Muscle layer of duodenum (tissue), 2 donors: ENCODE data around the gene AP2M1.

Experiments
- H3K27ac ChIP-seq: one replicate; pipeline ENCODE4 v1.7.0; 2013; ENCODE audit warnings: mild to moderate bottlenecking, low read length
- H3K27me3 ChIP-seq: one replicate; pipeline ENCODE4 v1.7.0; 2013; ENCODE audit warnings: low read depth, mild to moderate bottlenecking, control low read depth, low read length
- H3K36me3 ChIP-seq, 2 donors: one replicate each; pipeline ENCODE4 v1.7.0; 2013; ENCODE audit warnings: low read length in 2 of 2, control low read depth in 1 of 2, mild to moderate bottlenecking in 1 of 2; ENCODE audit not compliant: insufficient read depth in 2 of 2, control insufficient read depth in 1 of 2
- H3K4me1 ChIP-seq, 2 donors: one replicate each; pipeline ENCODE4 v1.7.0; 2013; ENCODE audit warnings: low read length in 2 of 2, mild to moderate bottlenecking in 2 of 2, control low read depth in 1 of 2, moderate library complexity in 1 of 2; ENCODE audit not compliant: insufficient read depth in 2 of 2, control insufficient read depth in 1 of 2
- H3K4me3 ChIP-seq, 2 donors: one replicate each; pipeline ENCODE4 v1.7.0; 2013; ENCODE audit warnings: low read length in 2 of 2, low read depth in 1 of 2, mild to moderate bottlenecking in 1 of 2
- H3K9me3 ChIP-seq, 2 donors: one replicate each; pipeline ENCODE4 v1.7.0; 2013; ENCODE audit warnings: low read length in 2 of 2, control low read depth in 1 of 2, mild to moderate bottlenecking in 1 of 2; ENCODE audit not compliant: control insufficient read depth in 1 of 2
- donor health status: healthy.

The AP2M1 gene

GRCh38 chr3:184200825-184201224 lies 26.2 kb downstream of the AP2M1 start:
- H3K4me1 ChIP-seq, result no peaks in the 10 kb centered on the region
- no peaks in the 10 kb centered on the region for H3K27me3 ChIP-seq
- H3K4me3 ChIP-seq, result no peak overlapping the region
- no peak overlapping the region for H3K27ac ChIP-seq
- peaks cover 0 to 9% of the 10 kb centered on the region in 2 donors for H3K36me3 ChIP-seq
- no peaks in the 10 kb centered on the region for H3K9me3 ChIP-seq

GRCh38 chr3:184203526-184203925 lies 28.9 kb downstream of the AP2M1 start:
- no peaks in the 10 kb centered on the region for H3K4me1 ChIP-seq
- H3K27me3 ChIP-seq, result no peaks in the 10 kb centered on the region
- H3K4me3 ChIP-seq, result no peak overlapping the region
- H3K9me3 ChIP-seq, result no peaks in the 10 kb centered on the region
- H3K36me3 ChIP-seq, result no peaks in the 10 kb centered on the region
- no peak overlapping the region for H3K27ac ChIP-seq

- no peaks in the 10 kb centered on the region for H3K4me1 ChIP-seq
- H3K27ac ChIP-seq, result no peak overlapping the region
- H3K4me3 ChIP-seq, result no peak overlapping the region
Measured at GRCh38 chr3:184209146-184209923, 34.7 kb downstream of the AP2M1 start.

GRCh38 chr3:184211297-184211696 lies 36.6 kb downstream of the AP2M1 start:
- H3K27ac ChIP-seq, result no peak overlapping the region
- H3K4me3 ChIP-seq, result no peak overlapping the region
- no peaks in the 10 kb centered on the region for H3K36me3 ChIP-seq
- H3K4me1 ChIP-seq, result no peaks in the 10 kb centered on the region
- H3K9me3 ChIP-seq, result no peaks in the 10 kb centered on the region
- no peaks in the 10 kb centered on the region for H3K27me3 ChIP-seq

More at GRCh38 chr3:184209146-184209923, 34.7 kb downstream of the AP2M1 start:
- Histone ChIP-seq H3K27me3 (no peaks in the 10 kb centered on the region), H3K36me3 (no peaks in the 10 kb centered on the region), H3K9me3 (no peaks in the 10 kb centered on the region)

- H3K27ac ChIP-seq, result no peak overlapping the region
- no peaks in the 10 kb centered on the region for H3K27me3 ChIP-seq
- no peak overlapping the region for H3K4me3 ChIP-seq
- H3K9me3 ChIP-seq, result no peaks in the 10 kb centered on the region
- no peaks in the 10 kb centered on the region for H3K4me1 ChIP-seq
- no peaks in the 10 kb centered on the region for H3K36me3 ChIP-seq
Measured at GRCh38 chr3:184211718-184212117, 37.1 kb downstream of the AP2M1 start.

- Histone ChIP-seq H3K4me1 (no peaks in the 10 kb centered on the region), H3K27ac (no peak overlapping the region), H3K27me3 (no peaks in the 10 kb centered on the region), H3K9me3 (no peaks in the 10 kb centered on the region), H3K36me3 (no peaks in the 10 kb centered on the region), H3K4me3 (no peak overlapping the region)
Measured at GRCh38 chr3:184218814-184219213, 44.2 kb downstream of the AP2M1 start.

- Histone ChIP-seq H3K36me3 (no peaks in the 10 kb centered on the region), H3K4me1 (no peaks in the 10 kb centered on the region), H3K4me3 (no peak overlapping the region), H3K27ac (no peak overlapping the region), H3K27me3 (peaks cover 1% of the 10 kb centered on the region), H3K9me3 (no peaks in the 10 kb centered on the region)
Measured at GRCh38 chr3:184222521-184222920, 47.9 kb downstream of the AP2M1 start.

- Histone ChIP-seq H3K4me3 (no peak overlapping the region), H3K27me3 (peaks cover 15% of the 10 kb centered on the region), H3K36me3 (no peaks in the 10 kb centered on the region), H3K9me3 (no peaks in the 10 kb centered on the region), H3K27ac (no peak overlapping the region), H3K4me1 (peaks cover 0 to 6% of the 10 kb centered on the region in 2 donors)
Measured at GRCh38 chr3:184223946-184224345, 49.3 kb downstream of the AP2M1 start.

- Histone ChIP-seq H3K9me3 (no peaks in the 10 kb centered on the region), H3K27me3 (peaks cover 40% of the 10 kb centered on the region), H3K27ac (no peak overlapping the region), H3K4me1 (peaks cover 0 to 27% of the 10 kb centered on the region in 2 donors), H3K36me3 (no peaks in the 10 kb centered on the region), H3K4me3 (no peak overlapping the region)
Measured at GRCh38 chr3:184227481-184227935, 52.9 kb downstream of the AP2M1 start.

GRCh38 chr3:184228376-184229137 lies 53.9 kb downstream of the AP2M1 start:
- Histone ChIP-seq H3K36me3 (no peaks in the 10 kb centered on the region), H3K27ac (no peak overlapping the region), H3K9me3 (no peaks in the 10 kb centered on the region), H3K4me3 (peak overlapping the region in 1 of 2 donors; percentile 80), H3K4me1 (peaks cover 0 to 27% of the 10 kb centered on the region in 2 donors), H3K27me3 (peaks cover 42% of the 10 kb centered on the region)

- H3K27me3 ChIP-seq, result peaks cover 42% of the 10 kb centered on the region
- H3K4me3 ChIP-seq, result peak within 1 kb of the TSS; percentile 21 to 80
- no peak within 1 kb of the TSS for H3K27ac ChIP-seq
- H3K36me3 ChIP-seq, result no peaks in the 10 kb centered on the region
- H3K9me3 ChIP-seq, result no peaks in the 10 kb centered on the region
- peaks cover 0 to 27% of the 10 kb centered on the region in 2 donors for H3K4me1 ChIP-seq
Measured at GRCh38 chr3:184229394-184230080, 54.9 kb downstream of the AP2M1 start, which contains the start of gene VWA5B2. Gene VWA5B2 (plus strand): TSS chr3:184229585. CDS start chr3:184230529, 944 bp downstream.
